Measurements from ENCODE around the gene SMR3A.

DNA sequence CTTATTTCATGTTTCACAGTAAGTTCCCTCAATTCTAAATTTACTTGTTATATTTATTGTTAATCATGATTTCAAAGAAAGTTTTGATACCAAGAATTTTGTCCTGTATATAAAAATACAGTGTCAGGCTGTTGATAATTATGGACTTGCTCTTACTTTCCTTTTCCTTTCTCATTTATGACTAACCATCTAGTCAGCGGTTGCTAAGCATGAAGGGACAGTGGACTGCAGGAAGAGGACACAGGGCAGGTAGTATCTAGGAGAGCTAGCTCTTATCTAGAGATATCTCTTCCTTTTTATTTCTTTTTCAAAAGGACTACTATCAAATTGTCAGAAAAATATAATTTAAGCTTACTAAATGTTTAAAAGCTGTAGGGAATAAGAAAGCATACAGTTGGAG, 38.8 kb downstream of the SMR3A start:
- TF ChIP-seq, protein P1, sequence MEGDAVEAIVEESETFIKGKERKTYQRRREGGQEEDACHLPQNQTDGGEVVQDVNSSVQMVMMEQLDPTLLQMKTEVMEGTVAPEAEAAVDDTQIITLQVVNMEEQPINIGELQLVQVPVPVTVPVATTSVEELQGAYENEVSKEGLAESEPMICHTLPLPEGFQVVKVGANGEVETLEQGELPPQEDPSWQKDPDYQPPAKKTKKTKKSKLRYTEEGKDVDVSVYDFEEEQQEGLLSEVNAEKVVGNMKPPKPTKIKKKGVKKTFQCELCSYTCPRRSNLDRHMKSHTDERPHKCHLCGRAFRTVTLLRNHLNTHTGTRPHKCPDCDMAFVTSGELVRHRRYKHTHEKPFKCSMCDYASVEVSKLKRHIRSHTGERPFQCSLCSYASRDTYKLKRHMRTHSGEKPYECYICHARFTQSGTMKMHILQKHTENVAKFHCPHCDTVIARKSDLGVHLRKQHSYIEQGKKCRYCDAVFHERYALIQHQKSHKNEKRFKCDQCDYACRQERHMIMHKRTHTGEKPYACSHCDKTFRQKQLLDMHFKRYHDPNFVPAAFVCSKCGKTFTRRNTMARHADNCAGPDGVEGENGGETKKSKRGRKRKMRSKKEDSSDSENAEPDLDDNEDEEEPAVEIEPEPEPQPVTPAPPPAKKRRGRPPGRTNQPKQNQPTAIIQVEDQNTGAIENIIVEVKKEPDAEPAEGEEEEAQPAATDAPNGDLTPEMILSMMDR (IDR thresholded peaks at IDR 0.05; ENCODE audit: insufficient read depth, low read length, poor library complexity, severe bottlenecking), result no peak
- TF ChIP-seq EZH2phosphoT487 (conservative IDR thresholded peaks at IDR 0.05; ENCODE audit: low read length), result no peak

All from SU-DHL-6 (cell line).